NT2/D1 (cell line): ENCODE results near the gene PKNOX2.

ENCODE experiments used
- DNase-seq: peaks from one replicate; pipeline ENCODE4 v3.0.0-alpha.2; 2011; ENCODE audit warnings: low read depth, low spot score
- H3K27me3 ChIP-seq: 2 replicates; pipeline ENCODE4 v1.6.0; 2011; ENCODE audit warnings: mild to moderate bottlenecking; ENCODE audit not compliant: insufficient read length, insufficient read depth
- H3K36me3 ChIP-seq: 2 replicates; pipeline ENCODE4 v1.6.1; 2011; ENCODE audit warnings: mild to moderate bottlenecking, low read length, mixed read lengths; ENCODE audit not compliant: insufficient read depth, insufficient read length
- H3K4me1 ChIP-seq: 2 replicates; pipeline ENCODE4 v1.5.1; 2011; ENCODE audit not compliant: insufficient read depth, insufficient read length
- H3K4me3 ChIP-seq: 2 replicates; pipeline ENCODE4 v1.5.1; 2011; ENCODE audit warnings: low read depth; ENCODE audit not compliant: insufficient read length
- H3K9ac ChIP-seq: 2 replicates; pipeline ENCODE4 v1.6.0; 2011; ENCODE audit warnings: low read depth; ENCODE audit not compliant: insufficient read length
- H3K9me3 ChIP-seq: 2 replicates; pipeline ENCODE4 v1.5.1; 2011; ENCODE audit warnings: mild to moderate bottlenecking, low read length; ENCODE audit not compliant: insufficient read depth
- SUZ12 ChIP-seq: IDR thresholded peaks from 2 replicates; pipeline ENCODE4 v1.6.1; 2011; ENCODE audit not compliant: insufficient read length, insufficient read depth; ENCODE audit errors: extremely low read depth
- YY1 ChIP-seq: IDR thresholded peaks from 2 replicates; pipeline ENCODE4 v1.6.1; 2011; ENCODE audit not compliant: insufficient read length, insufficient read depth
- ZNF274 ChIP-seq: IDR thresholded peaks from 2 replicates; pipeline ENCODE4 v1.6.1; 2011; ENCODE audit warnings: mild to moderate bottlenecking, low read depth, low read length

The PKNOX2 gene

GRCh38 chr11:125351868-125352250, 187.3 kb downstream of the PKNOX2 start:
- no peak overlapping the region for H3K9ac ChIP-seq
- H3K36me3 ChIP-seq: no peaks in the 10 kb centered on the region
- peaks cover 22% of the 10 kb centered on the region for H3K4me1 ChIP-seq
- no peak for DNase-seq
- H3K9me3 ChIP-seq: no peaks in the 10 kb centered on the region
- H3K27me3 ChIP-seq: no peaks in the 10 kb centered on the region
- H3K4me3 ChIP-seq: no peak overlapping the region
- TF ChIP-seq YY1 (no peak), ZNF274 (no peak), SUZ12 (no peak)

- Histone ChIP-seq H3K36me3 (no peaks in the 10 kb centered on the region), H3K4me3 (no peak overlapping the region), H3K4me1 (peaks cover 2% of the 10 kb centered on the region), H3K9me3 (no peaks in the 10 kb centered on the region), H3K9ac (no peak overlapping the region), H3K27me3 (no peaks in the 10 kb centered on the region)
- no peak for TF ChIP-seq ZNF274
- TF ChIP-seq YY1: no peak
- no peak for TF ChIP-seq SUZ12
- no peak for DNase-seq
These were observed 192.2 kb downstream of the PKNOX2 start for GRCh38 chr11:125356797-125357196.

- H3K9me3 ChIP-seq: no peaks in the 10 kb centered on the region
- H3K4me3 ChIP-seq: no peak overlapping the region
- no peak for DNase-seq
- TF ChIP-seq ZNF274 (no peak), SUZ12 (no peak), YY1 (no peak)
- H3K27me3 ChIP-seq: no peaks in the 10 kb centered on the region
- no peak overlapping the region for H3K9ac ChIP-seq
- H3K4me1 ChIP-seq: peaks cover 2% of the 10 kb centered on the region
- no peaks in the 10 kb centered on the region for H3K36me3 ChIP-seq
These were observed 193.0 kb downstream of the PKNOX2 start for GRCh38 chr11:125357551-125357950.

GRCh38 chr11:125358254-125358840, 193.8 kb downstream of the PKNOX2 start:
- Histone ChIP-seq H3K4me1 (peaks cover 2% of the 10 kb centered on the region), H3K9me3 (no peaks in the 10 kb centered on the region), H3K4me3 (no peak overlapping the region), H3K27me3 (no peaks in the 10 kb centered on the region), H3K36me3 (no peaks in the 10 kb centered on the region), H3K9ac (no peak overlapping the region)
- TF ChIP-seq SUZ12 (no peak), ZNF274 (no peak), YY1 (no peak)
- DNase-seq: no peak

- no peak for TF ChIP-seq ZNF274
- TF ChIP-seq YY1: no peak
- TF ChIP-seq SUZ12: no peak
- Histone ChIP-seq H3K4me3 (no peak overlapping the region), H3K36me3 (no peaks in the 10 kb centered on the region), H3K27me3 (no peaks in the 10 kb centered on the region), H3K9me3 (no peaks in the 10 kb centered on the region), H3K4me1 (peaks cover 2% of the 10 kb centered on the region), H3K9ac (no peak overlapping the region)
- DNase-seq: no peak
These were observed 194.6 kb downstream of the PKNOX2 start for GRCh38 chr11:125359130-125359529.

- TF ChIP-seq YY1 (no peak), ZNF274 (no peak), SUZ12 (no peak)
- no peak for DNase-seq
- no peaks in the 10 kb centered on the region for H3K36me3 ChIP-seq
- no peak overlapping the region for H3K9ac ChIP-seq
- no peaks in the 10 kb centered on the region for H3K9me3 ChIP-seq
- H3K4me1 ChIP-seq: peaks cover 2% of the 10 kb centered on the region
- H3K27me3 ChIP-seq: no peaks in the 10 kb centered on the region
- no peak overlapping the region for H3K4me3 ChIP-seq
These were observed 195.5 kb downstream of the PKNOX2 start for GRCh38 chr11:125360066-125360465.

GRCh38 chr11:125364121-125364826, 199.7 kb downstream of the PKNOX2 start:
- Histone ChIP-seq H3K4me1 (no peaks in the 10 kb centered on the region), H3K27me3 (no peaks in the 10 kb centered on the region), H3K9ac (no peak overlapping the region), H3K9me3 (no peaks in the 10 kb centered on the region), H3K36me3 (no peaks in the 10 kb centered on the region), H3K4me3 (no peak overlapping the region)
- no peak for TF ChIP-seq YY1
- DNase-seq: no peak
